Measurements from ENCODE around the gene GRK7. TPM values are rescaled to one million over a fixed set of nuclear protein-coding genes. Genes with fewer than 3 reads are reported as not detected.

GRK7 gene
- total and polyA plus RNA-seq, 9 of the 15 experiments (the other 6 are each of a cell fraction or from before 2014, with no cell fraction given) = 0.01 to 0.08 (median 0.04) TPM; not detected in 3

DNA sequence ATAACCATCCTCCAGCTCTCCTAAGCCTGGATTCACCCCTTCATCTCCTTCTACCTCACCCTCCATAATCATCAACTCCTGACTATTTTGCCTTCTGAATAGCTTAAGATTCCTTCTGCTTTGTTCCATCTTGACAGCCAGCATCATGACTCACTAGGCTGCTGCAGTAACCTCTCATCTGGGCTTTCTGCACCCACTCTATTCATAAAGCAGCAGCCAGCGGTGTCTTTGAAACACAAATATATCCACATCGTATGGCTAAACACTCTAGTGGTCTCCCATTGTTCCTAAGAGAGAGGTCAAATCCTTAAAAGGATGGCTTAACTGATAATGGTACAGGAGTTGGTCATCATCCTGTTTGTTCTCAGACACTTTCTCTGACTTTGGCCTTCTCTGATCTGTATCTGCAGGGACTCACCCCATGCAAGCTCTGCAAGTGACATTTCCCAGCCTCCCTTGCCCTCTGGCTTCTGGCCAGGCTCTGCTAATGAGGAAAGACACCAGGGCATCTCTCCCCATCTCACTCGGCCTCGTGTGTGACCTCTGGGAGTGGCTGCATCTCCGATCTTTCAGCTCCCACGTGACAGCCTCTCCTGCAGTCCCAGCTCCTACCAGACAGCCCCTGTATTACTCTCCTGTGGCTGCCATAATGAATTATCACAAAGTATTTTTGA lies 6.2 kb downstream of the GRK7 start (continued):
- TF ChIP-seq MTA3 (IDR thresholded peaks at IDR 0.05; ENCODE audit: borderline replicate concordance) (peak; percentile 26; the same call in 1 of the 2 replicates), ATF7 (IDR thresholded peaks at IDR 0.05) (peak; percentile 49; the same call in 1 of the 2 replicates), GATA2 (CRISPR knock-in tag; IDR thresholded peaks at IDR 0.05) (peak; percentile 64), IRF1 (CRISPR knock-in tag; IDR thresholded peaks at IDR 0.05; ENCODE audit: borderline replicate concordance) (no peak), SMARCA5 (IDR thresholded peaks at IDR 0.05) (no peak), ZNF24 (IDR thresholded peaks at IDR 0.05) (no peak), MCM3 (IDR thresholded peaks at IDR 0.05) (no peak), SRSF1 (IDR thresholded peaks at IDR 0.05; ENCODE audit: low read depth, low read length) (no peak), YY1 (IDR thresholded peaks at IDR 0.05; ENCODE audit: borderline replicate concordance in 1 of 3, control insufficient read depth in 1 of 3, extremely low read depth in 1 of 3, insufficient read depth in 3 of 3, insufficient read length in 1 of 3, insufficient replicate concordance in 2 of 3, low read depth in 1 of 3, low read length in 2 of 3) (peak in 1 of 3 experiments; percentile 14), CTBP1 (IDR thresholded peaks at IDR 0.05; ENCODE audit: borderline replicate concordance) (peak; percentile 97), ZNF76 (CRISPR knock-in tag; IDR thresholded peaks at IDR 0.05; ENCODE audit: borderline replicate concordance) (no peak), USF1 (CRISPR knock-in tag; IDR thresholded peaks at IDR 0.05) (peak; percentile 89), SNIP1 (IDR thresholded peaks at IDR 0.05; ENCODE audit: low read depth) (no peak), ZNF311 (CRISPR knock-in tag; IDR thresholded peaks at IDR 0.05) (no peak), HNRNPL (IDR thresholded peaks at IDR 0.05; ENCODE audit: low read depth, low read length) (no peak), KLF6 (CRISPR knock-in tag; IDR thresholded peaks at IDR 0.05; ENCODE audit: borderline replicate concordance) (no peak), POLR2B (IDR thresholded peaks at IDR 0.05; ENCODE audit: low read depth, partially characterized antibody) (no peak), ATF4 (CRISPR knock-in tag; IDR thresholded peaks at IDR 0.05) (no peak), RFX1 (IDR thresholded peaks at IDR 0.05) (no peak), MEF2A (IDR thresholded peaks at IDR 0.05; ENCODE audit: control insufficient read depth, low read depth, low read length) (no peak), LCOR (CRISPR knock-in tag; IDR thresholded peaks at IDR 0.05) (no peak)
- TF ChIP-seq, protein P1, sequence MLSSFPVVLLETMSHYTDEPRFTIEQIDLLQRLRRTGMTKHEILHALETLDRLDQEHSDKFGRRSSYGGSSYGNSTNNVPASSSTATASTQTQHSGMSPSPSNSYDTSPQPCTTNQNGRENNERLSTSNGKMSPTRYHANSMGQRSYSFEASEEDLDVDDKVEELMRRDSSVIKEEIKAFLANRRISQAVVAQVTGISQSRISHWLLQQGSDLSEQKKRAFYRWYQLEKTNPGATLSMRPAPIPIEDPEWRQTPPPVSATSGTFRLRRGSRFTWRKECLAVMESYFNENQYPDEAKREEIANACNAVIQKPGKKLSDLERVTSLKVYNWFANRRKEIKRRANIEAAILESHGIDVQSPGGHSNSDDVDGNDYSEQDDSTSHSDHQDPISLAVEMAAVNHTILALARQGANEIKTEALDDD (IDR thresholded peaks at IDR 0.05) = no peak

Data from K562 (cell line).